ENCODE data around the gene JPH4. TPM values are rescaled to one million over a fixed set of nuclear protein-coding genes. Genes with fewer than 3 reads are reported as not detected.

JPH4 gene
- polyA plus RNA-seq, 3 donors, result 2.2 to 4.1 (median 3.7) TPM

- H3K27ac ChIP-seq (ENCODE audit: low read depth in 1 of 2, low read length in 2 of 2), result no peak overlapping the region
- intact Hi-C loops (cut with micrococcal nuclease), result no loop called here
- H3K79me2 ChIP-seq (ENCODE audit: insufficient read depth, low read length), result no peaks in the 10 kb centered on the region
- no peak overlapping the region for H3K27ac Mint-ChIP-seq
- H3K4me2 ChIP-seq (replicated peaks; ENCODE audit: extremely low read depth, low read length, poor library complexity, severe bottlenecking), result peak overlapping the region; percentile 97
- H3K4me3 ChIP-seq (replicated peaks in 1 of 3; ENCODE audit: low read depth in 2 of 3, low read length in 3 of 3), result peak overlapping the region in 2 of 3 experiments; percentile 81 to 88
- peaks cover 11 to 21% of the 10 kb centered on the region in 2 donors for H3K4me1 ChIP-seq (ENCODE audit: control insufficient read depth in 1 of 2, insufficient read depth in 2 of 2, low read length in 2 of 2)
- peaks cover 0 to 1% (median 0%) of the 10 kb centered on the region in 3 donors for H3K27me3 Mint-ChIP-seq (ENCODE audit: low read depth in 3 of 3)
- H3K36me3 Mint-ChIP-seq, result no peaks in the 10 kb centered on the region
- peak overlapping the region; percentile 74 for H3K9ac ChIP-seq (ENCODE audit: insufficient read depth, low read length, poor library complexity, severe bottlenecking)
- 38% methylated on average over 7 of the region's 12 CpGs for WGBS (ENCODE audit: insufficient coverage)
- H3K9me3 Mint-ChIP-seq, result no peaks in the 10 kb centered on the region
- no peak for DNase-seq
- peaks cover 11% of the 10 kb centered on the region for H3K4me1 Mint-ChIP-seq
- H3K27me3 ChIP-seq (ENCODE audit: control insufficient read depth in 2 of 2, insufficient read depth in 2 of 2, low read length in 2 of 2), result peaks cover 2 to 12% of the 10 kb centered on the region in 2 donors
- TF ChIP-seq CTCF (IDR thresholded peaks at IDR 0.05), result no peak
- no peaks in the 10 kb centered on the region for H4K20me1 ChIP-seq (ENCODE audit: insufficient read depth, low read length)
- H3K9me3 ChIP-seq (replicated peaks in 1 of 2; ENCODE audit: control insufficient read depth in 1 of 2, insufficient read depth in 1 of 2, low read length in 2 of 2), result no peaks in the 10 kb centered on the region
- H3K4me3 Mint-ChIP-seq, result no peak overlapping the region
- H2AFZ ChIP-seq (ENCODE audit: insufficient read depth, low read depth, low read length, poor library complexity, severe bottlenecking), result peak overlapping the region; percentile 99
- no peaks in the 10 kb centered on the region for H3K36me3 ChIP-seq (replicated peaks in 1 of 2; ENCODE audit: control insufficient read depth in 1 of 2, insufficient read depth in 2 of 2, low read length in 2 of 2)
These were observed 28.3 kb downstream of the JPH4 start for GRCh38 chr14:23550131-23550811.

DNA sequence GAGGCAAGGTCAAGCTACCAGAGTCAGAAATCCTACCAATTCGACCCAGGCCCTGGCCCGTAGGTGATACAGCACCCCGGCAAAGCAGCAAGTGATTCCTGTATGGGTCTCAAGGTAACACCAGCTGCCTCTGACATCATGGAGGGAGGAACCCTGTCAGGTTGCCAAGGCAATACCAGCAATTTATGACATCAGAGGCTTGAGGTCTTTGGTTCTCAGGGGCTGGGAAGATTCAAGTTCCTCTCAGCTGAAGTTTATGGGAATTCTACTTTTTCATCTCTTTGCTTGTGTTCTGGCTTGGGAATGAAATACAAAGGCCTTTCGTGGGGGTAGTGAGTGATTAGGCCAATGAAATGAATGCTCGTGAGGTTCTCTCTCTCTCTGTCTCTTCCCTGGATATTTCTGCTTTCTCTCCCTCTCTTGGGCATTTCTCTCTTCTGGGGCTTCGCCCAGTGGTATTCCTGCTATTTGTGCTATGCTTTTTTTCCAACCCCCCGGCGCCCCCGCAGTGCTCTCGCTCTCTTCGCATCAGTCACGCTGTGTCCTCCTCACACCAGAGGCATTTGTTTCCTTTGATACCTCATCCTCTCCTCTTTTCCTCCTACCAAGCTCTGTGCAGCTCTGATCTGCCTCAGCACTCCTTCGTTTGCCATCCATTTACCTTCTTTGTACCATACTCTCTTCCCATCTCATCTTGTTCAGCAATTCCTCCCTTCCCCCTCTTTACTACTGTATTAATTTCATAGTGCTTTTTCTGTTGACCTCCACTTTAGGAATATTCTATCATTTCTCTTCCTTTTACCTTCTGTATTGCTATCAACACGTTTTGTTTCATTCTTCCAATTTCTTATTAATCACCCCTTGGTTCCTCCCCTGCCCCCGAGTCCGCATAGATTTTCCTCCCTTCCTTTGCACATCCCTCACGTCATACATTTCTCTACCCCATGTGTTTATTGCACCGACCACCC is 30.0 kb downstream of the JPH4 start:
- WGBS (ENCODE audit: insufficient coverage), result 89% methylated on average over 14 of the region's 18 CpGs
- H3K36me3 Mint-ChIP-seq, result no peaks in the 10 kb centered on the region
- no peak overlapping the region for H3K4me3 ChIP-seq (replicated peaks in 1 of 3; ENCODE audit: low read depth in 2 of 3, low read length in 3 of 3)
- no peaks in the 10 kb centered on the region for H4K20me1 ChIP-seq (ENCODE audit: insufficient read depth, low read length)
- no peak overlapping the region for H3K4me3 Mint-ChIP-seq
- peaks cover 22% of the 10 kb centered on the region for H3K4me1 Mint-ChIP-seq
- H3K27me3 ChIP-seq (ENCODE audit: control insufficient read depth in 2 of 2, insufficient read depth in 2 of 2, low read length in 2 of 2), result peaks cover 2 to 12% of the 10 kb centered on the region in 2 donors
- H3K9ac ChIP-seq (ENCODE audit: insufficient read depth, low read length, poor library complexity, severe bottlenecking), result no peak overlapping the region
- no peak overlapping the region for H3K27ac Mint-ChIP-seq
- H3K9me3 ChIP-seq (replicated peaks in 1 of 2; ENCODE audit: control insufficient read depth in 1 of 2, insufficient read depth in 1 of 2, low read length in 2 of 2), result no peaks in the 10 kb centered on the region
- no peak overlapping the region for H3K27ac ChIP-seq (ENCODE audit: low read depth in 1 of 2, low read length in 2 of 2)
- no peak overlapping the region for H3K4me2 ChIP-seq (replicated peaks; ENCODE audit: extremely low read depth, low read length, poor library complexity, severe bottlenecking)
- no peaks in the 10 kb centered on the region for H3K9me3 Mint-ChIP-seq
- intact Hi-C loops (cut with micrococcal nuclease), result no loop called here
- no peak overlapping the region for H2AFZ ChIP-seq (ENCODE audit: insufficient read depth, low read depth, low read length, poor library complexity, severe bottlenecking)
- peaks cover 0 to 1% (median 0%) of the 10 kb centered on the region in 3 donors for H3K27me3 Mint-ChIP-seq (ENCODE audit: low read depth in 3 of 3)
- no peaks in the 10 kb centered on the region for H3K36me3 ChIP-seq (replicated peaks in 1 of 2; ENCODE audit: control insufficient read depth in 1 of 2, insufficient read depth in 2 of 2, low read length in 2 of 2)
- H3K79me2 ChIP-seq (ENCODE audit: insufficient read depth, low read length), result no peaks in the 10 kb centered on the region
- peaks cover 21 to 32% of the 10 kb centered on the region in 2 donors for H3K4me1 ChIP-seq (ENCODE audit: control insufficient read depth in 1 of 2, insufficient read depth in 2 of 2, low read length in 2 of 2)
- no peak for TF ChIP-seq CTCF (IDR thresholded peaks at IDR 0.05)
- DNase-seq, result no peak

All from CD14-positive monocyte (primary cell).